Measurements from ENCODE around the gene PPFIBP1. TPM values are rescaled to one million over a fixed set of nuclear protein-coding genes. Genes with fewer than 3 reads are reported as not detected.

Gene PPFIBP1
- total and polyA plus RNA-seq, 2 of the 4 experiments (the other 2 are of a cell fraction), result 30.4 to 72.2 TPM

DNA sequence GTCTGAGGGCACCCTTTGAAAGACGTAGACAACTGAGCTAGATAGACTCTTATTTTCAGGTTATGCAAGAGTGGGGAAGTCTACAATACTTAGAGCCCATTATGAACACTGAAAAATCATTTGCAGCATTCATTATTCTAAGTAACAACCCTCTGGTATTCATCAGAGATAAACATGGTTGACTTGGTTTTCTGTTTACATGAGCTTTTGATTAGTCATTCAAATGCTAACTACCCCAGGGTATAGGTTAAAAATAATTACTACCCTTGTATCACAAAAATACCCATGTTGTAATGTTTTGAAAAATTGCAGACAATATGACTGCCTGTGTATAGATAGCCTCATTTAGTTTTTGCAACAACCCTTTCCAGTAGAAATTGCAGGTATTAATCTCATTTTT, 78.5 kb downstream of the PPFIBP1 start:
- no peak overlapping the region for H3K27ac ChIP-seq (ENCODE audit: insufficient read depth, low read length)
- no peak overlapping the region for H3K4me2 ChIP-seq (ENCODE audit: low read depth, low read length)
- H3K9ac ChIP-seq (ENCODE audit: low read depth, low read length), result no peak overlapping the region
- no peak overlapping the region for H4K8ac ChIP-seq (ENCODE audit: low read depth in 2 of 2, low read length in 2 of 2)
- no peak overlapping the region for H2BK5ac ChIP-seq (ENCODE audit: low read depth, low read length, poor library complexity, severe bottlenecking)
- peak; percentile 39 for DNase-seq
- ATAC-seq (ENCODE audit: low read depth), result peak; percentile 81
- no CpG with 5 or more reads among the region's 1 CpG for WGBS, 2 experiments (ENCODE audit: extremely low coverage in 2 of 2, insufficient read length in 1 of 2)
- H4K5ac ChIP-seq (ENCODE audit: low read depth, low read length), result no peak overlapping the region
- in situ Hi-C loops (cut with MboI; ENCODE audit: low sequenced_read_pairs), result no loop called here
- H3K4ac ChIP-seq (ENCODE audit: low read depth, low read length), result no peak overlapping the region; the same call in 1 of the 2 replicates
- H2AK9ac ChIP-seq (replicated peaks; ENCODE audit: low read depth, low read length, poor library complexity), result no peak overlapping the region
- H2BK15ac ChIP-seq (ENCODE audit: low read depth, low read length), result no peak overlapping the region; the same call in 2 of the 3 replicates
- BruUV-seq (replicated peaks), result no TSS peak
- 0 out of 2 replicates have a peak overlapping the region, but pooled peaks have one; percentile 60 for H3K23ac ChIP-seq (ENCODE audit: low read depth, low read length)
- H3K9me3 ChIP-seq (ENCODE audit: control insufficient read depth, insufficient read depth, low read length), result no peaks in the 10 kb centered on the region
- H2AFZ ChIP-seq (replicated peaks; ENCODE audit: low read length, poor library complexity), result no peak overlapping the region
- no peak overlapping the region for H2AK5ac ChIP-seq (ENCODE audit: low read depth, low read length)
- no peak overlapping the region for H3K4me3 ChIP-seq (ENCODE audit: insufficient read depth, low read depth, low read length)
- CTCF ChIA-PET, result no interaction called here
- no peaks in the 10 kb centered on the region for H3K36me3 ChIP-seq (ENCODE audit: control insufficient read depth, insufficient read depth, low read length)
- dilution Hi-C loops (cut with HindIII; ENCODE audit: low sequenced_read_pairs, unreplicated experiment), result no loop called here
- POLR2A ChIA-PET (ENCODE audit: unreplicated experiment), result no interaction called here
- intact Hi-C loops (cut with micrococcal nuclease), result no loop called here
- peaks cover 7% of the 10 kb centered on the region for H3K9me1 ChIP-seq (ENCODE audit: insufficient read depth, low read length)
- H3K14ac ChIP-seq (replicated peaks; ENCODE audit: low read depth, low read length), result no peak overlapping the region; the same call in 1 of the 2 replicates
- H3K18ac ChIP-seq (ENCODE audit: low read depth, low read length), result no peak overlapping the region
- H3K79me1 ChIP-seq (ENCODE audit: low read depth in 1 of 2, low read length in 2 of 2), result peaks cover 20 to 72% of the 10 kb centered on the region in 2 experiments
- no peak overlapping the region for H3K56ac ChIP-seq (ENCODE audit: extremely low read depth, insufficient read depth, low read length)
- no peak overlapping the region for H2BK20ac ChIP-seq (ENCODE audit: low read depth, low read length)
- H4K91ac ChIP-seq (ENCODE audit: insufficient read depth, low read depth, low read length), result no peak overlapping the region
- no peaks in the 10 kb centered on the region for H3K27me3 ChIP-seq (ENCODE audit: control insufficient read depth, insufficient read depth, low read length)
- TF ChIP-seq RAD21 (IDR thresholded peaks at IDR 0.05; ENCODE audit: low read length) (no peak), FOS (IDR thresholded peaks at IDR 0.05; ENCODE audit: low read depth, low read length) (no peak), SMC3 (IDR thresholded peaks at IDR 0.05; ENCODE audit: low read depth, low read length) (no peak), NFE2L2 (IDR thresholded peaks at IDR 0.05; ENCODE audit: low read depth, low read length) (no peak), BHLHE40 (IDR thresholded peaks at IDR 0.05; ENCODE audit: low read depth, low read length) (no peak), RFX5 (IDR thresholded peaks at IDR 0.05; ENCODE audit: low read depth, low read length) (no peak), CEBPB (IDR thresholded peaks at IDR 0.05; ENCODE audit: low read depth, low read length) (no peak), CHD1 (IDR thresholded peaks at IDR 0.05; ENCODE audit: low read depth, low read length) (no peak), MXI1 (IDR thresholded peaks at IDR 0.05; ENCODE audit: borderline replicate concordance, low read depth, low read length) (no peak), MAFK (IDR thresholded peaks at IDR 0.05; ENCODE audit: low read depth, low read length) (no peak), MAZ (IDR thresholded peaks at IDR 0.05; ENCODE audit: borderline replicate concordance, low read depth, low read length) (no peak)
- TF ChIP-seq, protein P1, sequence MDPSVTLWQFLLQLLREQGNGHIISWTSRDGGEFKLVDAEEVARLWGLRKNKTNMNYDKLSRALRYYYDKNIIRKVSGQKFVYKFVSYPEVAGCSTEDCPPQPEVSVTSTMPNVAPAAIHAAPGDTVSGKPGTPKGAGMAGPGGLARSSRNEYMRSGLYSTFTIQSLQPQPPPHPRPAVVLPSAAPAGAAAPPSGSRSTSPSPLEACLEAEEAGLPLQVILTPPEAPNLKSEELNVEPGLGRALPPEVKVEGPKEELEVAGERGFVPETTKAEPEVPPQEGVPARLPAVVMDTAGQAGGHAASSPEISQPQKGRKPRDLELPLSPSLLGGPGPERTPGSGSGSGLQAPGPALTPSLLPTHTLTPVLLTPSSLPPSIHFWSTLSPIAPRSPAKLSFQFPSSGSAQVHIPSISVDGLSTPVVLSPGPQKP (IDR thresholded peaks at IDR 0.05; ENCODE audit: borderline replicate concordance, low read depth, low read length), result no peak
- H4K20me1 ChIP-seq (ENCODE audit: insufficient read depth, low read length), result peaks cover 4% of the 10 kb centered on the region; the same call in 1 of the 2 replicates
- no peak overlapping the region for H2BK120ac ChIP-seq (ENCODE audit: low read depth, low read length)
- peaks cover 6% of the 10 kb centered on the region for H3K4me1 ChIP-seq (ENCODE audit: control insufficient read depth, insufficient read depth, low read length)

Measured in IMR-90 (cell line).